SU-DHL-6 (cell line): ENCODE results near the gene ARHGAP26.

Experiments
- EZH2phosphoT487 ChIP-seq: fragments of 200-600 bp; sonication (generic), shearing (Covaris generic); conservative IDR thresholded peaks from 2 replicates; pipeline ENCODE4 v1.6.1; 2018; ENCODE audit warnings: mild to moderate bottlenecking, antibody characterized with exemption, low read length, moderate library complexity, mixed read lengths
- TF ChIP-seq, protein P1 (sequence below): fragments of 200-600 bp; sonication (generic); IDR thresholded peaks from one replicate; pipeline ENCODE4 v1.5.1; 2017; ENCODE audit warnings: antibody characterized with exemption, mild to moderate bottlenecking, low read length, moderate library complexity; ENCODE audit not compliant: insufficient read depth, poor library complexity, severe bottlenecking

- TF ChIP-seq, protein P1, sequence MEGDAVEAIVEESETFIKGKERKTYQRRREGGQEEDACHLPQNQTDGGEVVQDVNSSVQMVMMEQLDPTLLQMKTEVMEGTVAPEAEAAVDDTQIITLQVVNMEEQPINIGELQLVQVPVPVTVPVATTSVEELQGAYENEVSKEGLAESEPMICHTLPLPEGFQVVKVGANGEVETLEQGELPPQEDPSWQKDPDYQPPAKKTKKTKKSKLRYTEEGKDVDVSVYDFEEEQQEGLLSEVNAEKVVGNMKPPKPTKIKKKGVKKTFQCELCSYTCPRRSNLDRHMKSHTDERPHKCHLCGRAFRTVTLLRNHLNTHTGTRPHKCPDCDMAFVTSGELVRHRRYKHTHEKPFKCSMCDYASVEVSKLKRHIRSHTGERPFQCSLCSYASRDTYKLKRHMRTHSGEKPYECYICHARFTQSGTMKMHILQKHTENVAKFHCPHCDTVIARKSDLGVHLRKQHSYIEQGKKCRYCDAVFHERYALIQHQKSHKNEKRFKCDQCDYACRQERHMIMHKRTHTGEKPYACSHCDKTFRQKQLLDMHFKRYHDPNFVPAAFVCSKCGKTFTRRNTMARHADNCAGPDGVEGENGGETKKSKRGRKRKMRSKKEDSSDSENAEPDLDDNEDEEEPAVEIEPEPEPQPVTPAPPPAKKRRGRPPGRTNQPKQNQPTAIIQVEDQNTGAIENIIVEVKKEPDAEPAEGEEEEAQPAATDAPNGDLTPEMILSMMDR = no peak
- TF ChIP-seq EZH2phosphoT487 = no peak
Measured at GRCh38 chr5:143024228-143024920, 254.2 kb downstream of the ARHGAP26 start.
